ENCODE measurements around the gene ARHGAP6.

ARHGAP6 gene

DNA sequence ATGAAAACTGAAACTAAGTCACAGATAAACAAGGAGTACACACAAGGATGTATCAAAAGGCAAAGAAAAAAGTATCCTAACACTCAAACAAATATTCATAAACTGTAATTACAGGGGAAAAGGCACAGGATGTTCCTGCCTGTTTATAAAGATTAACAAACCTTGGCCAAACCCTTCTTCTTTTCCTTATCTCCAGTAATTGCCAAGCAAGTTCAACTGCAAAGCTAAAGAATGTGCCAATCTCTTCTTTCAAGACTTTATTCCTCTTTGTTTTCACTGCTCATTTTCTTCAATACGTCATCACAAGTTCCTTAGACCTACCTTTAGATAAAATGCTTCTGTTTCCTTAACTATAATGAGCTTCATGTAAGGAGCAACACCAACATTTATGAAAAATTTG, 201.3 kb downstream of the ARHGAP6 start:
- TF ChIP-seq ZFP30 (CRISPR knock-in tag; IDR thresholded peaks at IDR 0.05) (no peak), ARNTL (CRISPR knock-in tag; IDR thresholded peaks at IDR 0.05; ENCODE audit: borderline replicate concordance, low read depth) (no peak), POU6F1 (CRISPR knock-in tag; IDR thresholded peaks at IDR 0.05; ENCODE audit: borderline replicate concordance, low read depth) (no peak), CSRNP3 (CRISPR knock-in tag; IDR thresholded peaks at IDR 0.05) (no peak), CSDC2 (CRISPR knock-in tag; IDR thresholded peaks at IDR 0.05) (no peak), PATZ1 (CRISPR knock-in tag; IDR thresholded peaks at IDR 0.05; ENCODE audit: borderline replicate concordance) (no peak), PPARA (CRISPR knock-in tag; IDR thresholded peaks at IDR 0.05; ENCODE audit: borderline replicate concordance) (no peak), SNAI2 (CRISPR knock-in tag; IDR thresholded peaks at IDR 0.05) (no peak), TOX (CRISPR knock-in tag; IDR thresholded peaks at IDR 0.05; ENCODE audit: borderline replicate concordance) (no peak), ISL1 (CRISPR knock-in tag; IDR thresholded peaks at IDR 0.05) (no peak), RARB (CRISPR knock-in tag; IDR thresholded peaks at IDR 0.05) (no peak)
- ATAC-seq = no peak

DNA sequence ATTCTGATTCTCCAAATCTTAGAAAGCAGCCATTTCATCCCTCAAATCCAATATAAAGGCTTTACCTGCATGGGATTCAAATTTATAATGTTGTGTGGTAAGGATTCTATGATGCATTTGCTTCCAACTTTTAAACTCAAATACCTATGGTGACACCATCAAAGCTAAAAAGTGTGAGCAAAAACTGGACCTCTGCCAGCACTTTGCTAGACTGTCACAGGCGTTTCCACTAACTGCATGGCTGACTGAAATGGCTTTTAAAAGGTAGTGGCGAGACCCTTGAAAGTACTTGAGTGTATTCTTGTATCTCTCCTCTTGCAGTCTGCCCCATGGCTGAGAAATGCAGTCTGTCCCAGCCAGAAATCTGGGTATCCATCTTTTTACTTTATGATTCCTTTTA, 203.1 kb downstream of the ARHGAP6 start:
- ATAC-seq = no peak
- TF ChIP-seq TCF4 (CRISPR knock-in tag; IDR thresholded peaks at IDR 0.05; ENCODE audit: borderline replicate concordance) = no peak
- TF ChIP-seq ZC3H10 (CRISPR knock-in tag; IDR thresholded peaks at IDR 0.05) = no peak
- no peak for TF ChIP-seq ISL1 (CRISPR knock-in tag; IDR thresholded peaks at IDR 0.05)
- TF ChIP-seq ZFP30 (CRISPR knock-in tag; IDR thresholded peaks at IDR 0.05) = no peak
- no peak for TF ChIP-seq ZNF70 (CRISPR knock-in tag; IDR thresholded peaks at IDR 0.05)
- no peak for TF ChIP-seq OSR1 (CRISPR knock-in tag; IDR thresholded peaks at IDR 0.05)
- TF ChIP-seq TOX (CRISPR knock-in tag; IDR thresholded peaks at IDR 0.05; ENCODE audit: borderline replicate concordance) = no peak
- no peak for TF ChIP-seq BACH2 (CRISPR knock-in tag; IDR thresholded peaks at IDR 0.05; ENCODE audit: borderline replicate concordance)
- TF ChIP-seq ZFP3 (CRISPR knock-in tag; IDR thresholded peaks at IDR 0.05) = no peak
- no peak for TF ChIP-seq GLIS3 (CRISPR knock-in tag; IDR thresholded peaks at IDR 0.05)
- TF ChIP-seq ZNF8 (CRISPR knock-in tag; IDR thresholded peaks at IDR 0.05) = no peak
- TF ChIP-seq SNAI2 (CRISPR knock-in tag; IDR thresholded peaks at IDR 0.05) = no peak
- no peak for TF ChIP-seq ESRRG (CRISPR knock-in tag; IDR thresholded peaks at IDR 0.05)
- TF ChIP-seq ZNF565 (CRISPR knock-in tag; conservative IDR thresholded peaks at IDR 0.05; ENCODE audit: low read depth) = no peak
- no peak for TF ChIP-seq CSRNP3 (CRISPR knock-in tag; IDR thresholded peaks at IDR 0.05)
- TF ChIP-seq ARNTL (CRISPR knock-in tag; IDR thresholded peaks at IDR 0.05; ENCODE audit: borderline replicate concordance, low read depth) = no peak
- TF ChIP-seq CSDC2 (CRISPR knock-in tag; IDR thresholded peaks at IDR 0.05) = no peak
- TF ChIP-seq, protein P1, sequence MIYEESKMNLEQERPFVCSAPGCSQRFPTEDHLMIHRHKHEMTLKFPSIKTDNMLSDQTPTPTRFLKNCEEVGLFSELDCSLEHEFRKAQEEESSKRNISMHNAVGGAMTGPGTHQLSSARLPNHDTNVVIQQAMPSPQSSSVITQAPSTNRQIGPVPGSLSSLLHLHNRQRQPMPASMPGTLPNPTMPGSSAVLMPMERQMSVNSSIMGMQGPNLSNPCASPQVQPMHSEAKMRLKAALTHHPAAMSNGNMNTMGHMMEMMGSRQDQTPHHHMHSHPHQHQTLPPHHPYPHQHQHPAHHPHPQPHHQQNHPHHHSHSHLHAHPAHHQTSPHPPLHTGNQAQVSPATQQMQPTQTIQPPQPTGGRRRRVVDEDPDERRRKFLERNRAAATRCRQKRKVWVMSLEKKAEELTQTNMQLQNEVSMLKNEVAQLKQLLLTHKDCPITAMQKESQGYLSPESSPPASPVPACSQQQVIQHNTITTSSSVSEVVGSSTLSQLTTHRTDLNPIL (CRISPR knock-in tag; IDR thresholded peaks at IDR 0.05; ENCODE audit: low read depth) = no peak
- TF ChIP-seq RARB (CRISPR knock-in tag; IDR thresholded peaks at IDR 0.05) = no peak
- TF ChIP-seq PPARA (CRISPR knock-in tag; IDR thresholded peaks at IDR 0.05; ENCODE audit: borderline replicate concordance) = no peak

DNA sequence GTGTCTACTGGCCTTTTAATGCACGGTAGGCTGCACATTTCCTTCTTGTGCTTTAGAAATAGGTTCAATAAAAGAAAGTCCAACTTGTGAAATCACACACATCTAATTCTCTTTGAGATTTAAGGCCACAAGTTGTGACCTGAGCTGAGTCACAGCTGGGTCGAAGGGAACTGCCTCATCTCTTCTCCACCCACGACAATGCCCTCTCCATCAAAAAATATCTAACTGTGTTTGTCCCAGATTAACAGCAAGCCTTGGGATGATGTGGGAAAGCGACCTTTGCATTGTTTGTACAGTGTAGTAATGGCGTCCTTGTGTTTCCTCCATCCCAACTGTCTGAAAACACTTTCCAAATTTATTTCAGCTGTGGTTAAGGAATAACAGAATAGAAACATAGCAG, 203.6 kb downstream of the ARHGAP6 start:
- no peak for ATAC-seq
- TF ChIP-seq ZC3H10 (CRISPR knock-in tag; IDR thresholded peaks at IDR 0.05) = no peak
- TF ChIP-seq ZNF565 (CRISPR knock-in tag; conservative IDR thresholded peaks at IDR 0.05; ENCODE audit: low read depth) = no peak
- no peak for TF ChIP-seq ZNF70 (CRISPR knock-in tag; IDR thresholded peaks at IDR 0.05)
- TF ChIP-seq PATZ1 (CRISPR knock-in tag; IDR thresholded peaks at IDR 0.05; ENCODE audit: borderline replicate concordance) = no peak
- TF ChIP-seq ZFP3 (CRISPR knock-in tag; IDR thresholded peaks at IDR 0.05) = no peak
- TF ChIP-seq, protein P1 (CRISPR knock-in tag; IDR thresholded peaks at IDR 0.05; ENCODE audit: low read depth) = no peak
- TF ChIP-seq CSRNP3 (CRISPR knock-in tag; IDR thresholded peaks at IDR 0.05) = no peak
- TF ChIP-seq PPARA (CRISPR knock-in tag; IDR thresholded peaks at IDR 0.05; ENCODE audit: borderline replicate concordance) = no peak
- TF ChIP-seq OSR1 (CRISPR knock-in tag; IDR thresholded peaks at IDR 0.05) = no peak
- no peak for TF ChIP-seq TCF4 (CRISPR knock-in tag; IDR thresholded peaks at IDR 0.05; ENCODE audit: borderline replicate concordance)
- no peak for TF ChIP-seq CSDC2 (CRISPR knock-in tag; IDR thresholded peaks at IDR 0.05)
- no peak for TF ChIP-seq GLIS3 (CRISPR knock-in tag; IDR thresholded peaks at IDR 0.05)
- no peak for TF ChIP-seq ARNTL (CRISPR knock-in tag; IDR thresholded peaks at IDR 0.05; ENCODE audit: borderline replicate concordance, low read depth)
- TF ChIP-seq RARB (CRISPR knock-in tag; IDR thresholded peaks at IDR 0.05) = no peak
- no peak for TF ChIP-seq ESRRG (CRISPR knock-in tag; IDR thresholded peaks at IDR 0.05)
- no peak for TF ChIP-seq SNAI2 (CRISPR knock-in tag; IDR thresholded peaks at IDR 0.05)
